ENCODE results near the gene OR2J3. TPM values are rescaled to one million over a fixed set of nuclear protein-coding genes. Genes with fewer than 3 reads are reported as not detected.
"Not testable (repeated sequence)": the region's sequence is repeated elsewhere in the genome, so short reads cannot be mapped to it uniquely, and the experiment has no call there.

Gene OR2J3
- total RNA-seq, 1 donor from 2014 or later = not detected

DNA sequence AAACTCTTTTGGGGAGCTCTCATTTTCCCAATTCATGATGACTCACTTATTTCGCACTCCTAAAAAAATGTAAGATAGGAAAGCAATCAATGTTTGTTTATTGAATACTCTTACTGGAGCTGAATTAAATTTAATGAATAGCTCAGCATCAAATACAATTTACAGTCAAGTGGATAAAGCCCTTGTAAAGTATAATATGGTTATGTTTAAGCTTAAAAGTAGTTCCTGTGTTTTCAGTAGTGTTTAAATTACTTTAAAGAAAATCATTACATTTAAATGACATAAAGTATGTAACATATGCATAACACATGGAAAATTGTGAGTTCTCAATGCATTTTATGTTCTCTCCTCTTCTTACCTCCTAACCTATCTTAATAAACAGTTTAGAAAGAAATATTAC is 20.6 kb upstream of the OR2J3 start, which contains the start of gene OR2B3:
Gene OR2B3, minus strand, starts transcription at position 101 of the 400 bp plus-strand sequence. Its CDS starts 65 bp downstream, at position 36.
- no peaks in the 10 kb centered on the region for H3K36me3 ChIP-seq
- intact Hi-C loops (cut with DNase I) = no loop called here
- TF ChIP-seq, protein P1, sequence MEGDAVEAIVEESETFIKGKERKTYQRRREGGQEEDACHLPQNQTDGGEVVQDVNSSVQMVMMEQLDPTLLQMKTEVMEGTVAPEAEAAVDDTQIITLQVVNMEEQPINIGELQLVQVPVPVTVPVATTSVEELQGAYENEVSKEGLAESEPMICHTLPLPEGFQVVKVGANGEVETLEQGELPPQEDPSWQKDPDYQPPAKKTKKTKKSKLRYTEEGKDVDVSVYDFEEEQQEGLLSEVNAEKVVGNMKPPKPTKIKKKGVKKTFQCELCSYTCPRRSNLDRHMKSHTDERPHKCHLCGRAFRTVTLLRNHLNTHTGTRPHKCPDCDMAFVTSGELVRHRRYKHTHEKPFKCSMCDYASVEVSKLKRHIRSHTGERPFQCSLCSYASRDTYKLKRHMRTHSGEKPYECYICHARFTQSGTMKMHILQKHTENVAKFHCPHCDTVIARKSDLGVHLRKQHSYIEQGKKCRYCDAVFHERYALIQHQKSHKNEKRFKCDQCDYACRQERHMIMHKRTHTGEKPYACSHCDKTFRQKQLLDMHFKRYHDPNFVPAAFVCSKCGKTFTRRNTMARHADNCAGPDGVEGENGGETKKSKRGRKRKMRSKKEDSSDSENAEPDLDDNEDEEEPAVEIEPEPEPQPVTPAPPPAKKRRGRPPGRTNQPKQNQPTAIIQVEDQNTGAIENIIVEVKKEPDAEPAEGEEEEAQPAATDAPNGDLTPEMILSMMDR (IDR thresholded peaks at IDR 0.05) = no peak
- no peak for ATAC-seq
- no peak within 1 kb of the TSS for H3K27ac ChIP-seq
- DNase-seq = no peak
- H3K4me1 ChIP-seq = no peaks in the 10 kb centered on the region
- H3K4me3 ChIP-seq = no peak within 1 kb of the TSS
- H3K27me3 ChIP-seq = no peaks in the 10 kb centered on the region
- H3K9me3 ChIP-seq = no peaks in the 10 kb centered on the region

- Histone ChIP-seq H3K9me3 (no peaks in the 10 kb centered on the region), H3K27ac (no peak overlapping the region), H3K36me3 (no peaks in the 10 kb centered on the region), H3K4me1 (no peaks in the 10 kb centered on the region), H3K4me3 (no peak overlapping the region), H3K27me3 (no peaks in the 10 kb centered on the region)
- intact Hi-C loops (cut with DNase I) = no loop called here
- TF ChIP-seq, protein P1 (IDR thresholded peaks at IDR 0.05) = no peak
- DNase-seq (no peak), ATAC-seq (no peak)
Observed at GRCh38 chr6:29092957-29093356, 14.9 kb upstream of the OR2J3 start.

- ATAC-seq = no peak
Observed at GRCh38 chr6:29097803-29098202, 10.1 kb upstream of the OR2J3 start.

GRCh38 chr6:29099190-29099589 is 8.7 kb upstream of the OR2J3 start, which contains the start of gene OR2J1:
OR2J1 (plus strand) TSS chr6:29099490; CDS start chr6:29100943, 1,453 bp downstream.
- intact Hi-C loops (cut with DNase I) = no loop called here
- TF ChIP-seq, protein P1 (IDR thresholded peaks at IDR 0.05) = no peak
- Histone ChIP-seq H3K36me3 (no peaks in the 10 kb centered on the region), H3K4me3 (no peak within 1 kb of the TSS), H3K27me3 (no peaks in the 10 kb centered on the region), H3K4me1 (no peaks in the 10 kb centered on the region), H3K27ac (no peak within 1 kb of the TSS), H3K9me3 (no peaks in the 10 kb centered on the region)
- ATAC-seq (no peak), DNase-seq (no peak)

More at GRCh38 chr6:29097803-29098202, 10.1 kb upstream of the OR2J3 start:
- Histone ChIP-seq H3K27me3 (no peaks in the 10 kb centered on the region), H3K36me3 (no peaks in the 10 kb centered on the region), H3K9me3 (no peaks in the 10 kb centered on the region), H3K4me3 (no peak overlapping the region), H3K4me1 (no peaks in the 10 kb centered on the region), H3K27ac (no peak overlapping the region)
- intact Hi-C loops (cut with DNase I) = no loop called here
- DNase-seq = no peak
- TF ChIP-seq, protein P1 (IDR thresholded peaks at IDR 0.05) = no peak

DNA sequence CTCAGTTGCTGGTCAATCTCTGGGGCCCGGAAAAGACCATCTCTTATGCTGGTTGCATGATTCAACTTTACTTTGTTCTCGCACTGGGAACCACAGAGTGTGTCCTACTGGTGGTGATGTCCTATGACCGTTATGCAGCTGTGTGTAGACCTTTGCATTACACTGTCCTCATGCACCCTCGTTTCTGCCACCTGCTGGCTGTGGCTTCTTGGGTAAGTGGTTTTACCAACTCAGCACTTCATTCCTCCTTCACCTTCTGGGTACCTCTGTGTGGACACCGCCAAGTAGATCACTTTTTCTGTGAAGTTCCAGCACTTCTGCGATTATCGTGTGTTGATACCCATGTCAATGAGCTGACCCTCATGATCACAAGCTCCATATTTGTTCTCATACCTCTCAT is 4.3 kb downstream of the OR2J3 start:
- H3K9me3 ChIP-seq = no peaks in the 10 kb centered on the region
- TF ChIP-seq, protein P1 (IDR thresholded peaks at IDR 0.05) = no peak
- no peaks in the 10 kb centered on the region for H3K36me3 ChIP-seq
- H3K4me3 ChIP-seq = no peak overlapping the region
- no peak overlapping the region for H3K27ac ChIP-seq
- intact Hi-C loops (cut with DNase I) = no loop called here
- no peaks in the 10 kb centered on the region for H3K4me1 ChIP-seq
- ATAC-seq = no peak
- no peaks in the 10 kb centered on the region for H3K27me3 ChIP-seq
- no peak for DNase-seq

GRCh38 chr6:29114964-29115363 is 7.1 kb downstream of the OR2J3 start:
- H3K4me1 ChIP-seq; H3K36me3 ChIP-seq; H3K9me3 ChIP-seq; H3K27ac ChIP-seq; intact Hi-C loops (cut with DNase I); DNase-seq; ATAC-seq; H3K27me3 ChIP-seq; H3K4me3 ChIP-seq: not testable (repeated sequence)
